ENCODE measurements around the gene PLEKHA1. TPM values are rescaled to one million over a fixed set of nuclear protein-coding genes. Genes with fewer than 3 reads are reported as not detected.

The PLEKHA1 gene
- total RNA-seq, 1 experiment from 2014 or later: 30.6 TPM

DNA sequence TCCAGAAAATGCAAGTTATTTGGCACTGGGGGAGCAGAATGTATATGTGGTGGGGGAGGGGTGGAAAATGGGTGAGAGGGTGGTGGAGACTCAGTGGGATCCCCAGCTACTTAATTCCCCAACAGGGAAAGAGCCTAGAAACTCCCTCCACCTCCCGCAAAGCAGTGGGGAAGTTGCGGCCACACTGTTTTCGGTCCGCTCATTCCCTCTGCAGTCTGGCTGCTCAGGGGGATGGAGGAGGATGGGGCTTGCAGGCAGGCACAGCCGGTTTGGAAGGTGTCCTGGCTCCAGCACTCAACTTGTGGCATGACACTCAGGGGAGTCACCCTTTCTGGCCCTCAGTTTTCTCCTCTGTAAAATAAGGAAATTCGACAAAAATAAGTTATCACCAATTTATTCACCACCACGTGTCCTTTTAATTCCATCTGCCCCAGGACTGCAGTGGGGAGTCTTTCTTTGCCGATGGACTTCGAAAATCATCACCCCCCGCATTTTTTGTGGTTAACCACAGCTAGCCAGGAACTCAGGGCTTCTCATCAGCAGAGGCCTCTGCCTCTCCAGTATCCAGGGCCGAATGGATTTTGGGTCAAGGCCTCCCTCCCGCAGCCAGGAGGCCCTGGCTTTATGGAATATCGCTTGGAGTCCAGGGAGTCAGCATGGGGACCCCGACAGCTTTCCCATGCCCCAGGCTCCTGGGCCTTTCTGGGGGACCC, 85.2 kb downstream of the PLEKHA1 start:
- CTCF ChIA-PET: no interaction called here
- POLR2A ChIA-PET: no interaction called here

More for the DNA sequence above, 85.2 kb downstream of the PLEKHA1 start:
- Histone ChIP-seq H4K20me1 (ENCODE audit: insufficient read depth) (no peaks in the 10 kb centered on the region), H3K79me2 (ENCODE audit: insufficient read depth, low read length) (no peaks in the 10 kb centered on the region), H3K27ac (ENCODE audit: low read depth, low read length) (no peak overlapping the region), H2AFZ (ENCODE audit: low read depth, low read length, poor library complexity, severe bottlenecking) (no peak overlapping the region), H3K27me3 (ENCODE audit: insufficient read depth, low read length) (peaks cover 16% of the 10 kb centered on the region; the same call in 1 of the 2 replicates), H3K9me2 (ENCODE audit: insufficient read depth) (no peaks in the 10 kb centered on the region), H3K9me3 (ENCODE audit: control insufficient read depth in 1 of 2, insufficient read depth in 1 of 2, low read depth in 1 of 2, low read length in 2 of 2) (no peaks in the 10 kb centered on the region), H3K4me3 (replicated peaks in 1 of 2; ENCODE audit: low read depth in 1 of 2, low read length in 2 of 2) (no peak overlapping the region), H3K9ac (ENCODE audit: low read length) (no peak overlapping the region), H3K4me1 (ENCODE audit: control insufficient read depth in 1 of 2, insufficient read depth in 2 of 2, low read length in 2 of 2) (no peaks in the 10 kb centered on the region), H3K36me3 (ENCODE audit: control insufficient read depth in 1 of 2, insufficient read depth in 2 of 2, low read length in 2 of 2) (no peaks in the 10 kb centered on the region), H3K4me2 (ENCODE audit: low read length) (no peak overlapping the region)
- peak; percentile 21; the same call in 1 of the 2 replicates for ATAC-seq
- BruUV-seq (replicated peaks): no TSS peak
- no peak for TF ChIP-seq POLR2AphosphoS5 (IDR thresholded peaks at IDR 0.05; ENCODE audit: low read depth, low read length)
- TF ChIP-seq FOSL1 (IDR thresholded peaks at IDR 0.05; ENCODE audit: low read depth): no peak
- TF ChIP-seq RAD21 (IDR thresholded peaks at IDR 0.05; ENCODE audit: low read depth): no peak
- TF ChIP-seq, protein P1, sequence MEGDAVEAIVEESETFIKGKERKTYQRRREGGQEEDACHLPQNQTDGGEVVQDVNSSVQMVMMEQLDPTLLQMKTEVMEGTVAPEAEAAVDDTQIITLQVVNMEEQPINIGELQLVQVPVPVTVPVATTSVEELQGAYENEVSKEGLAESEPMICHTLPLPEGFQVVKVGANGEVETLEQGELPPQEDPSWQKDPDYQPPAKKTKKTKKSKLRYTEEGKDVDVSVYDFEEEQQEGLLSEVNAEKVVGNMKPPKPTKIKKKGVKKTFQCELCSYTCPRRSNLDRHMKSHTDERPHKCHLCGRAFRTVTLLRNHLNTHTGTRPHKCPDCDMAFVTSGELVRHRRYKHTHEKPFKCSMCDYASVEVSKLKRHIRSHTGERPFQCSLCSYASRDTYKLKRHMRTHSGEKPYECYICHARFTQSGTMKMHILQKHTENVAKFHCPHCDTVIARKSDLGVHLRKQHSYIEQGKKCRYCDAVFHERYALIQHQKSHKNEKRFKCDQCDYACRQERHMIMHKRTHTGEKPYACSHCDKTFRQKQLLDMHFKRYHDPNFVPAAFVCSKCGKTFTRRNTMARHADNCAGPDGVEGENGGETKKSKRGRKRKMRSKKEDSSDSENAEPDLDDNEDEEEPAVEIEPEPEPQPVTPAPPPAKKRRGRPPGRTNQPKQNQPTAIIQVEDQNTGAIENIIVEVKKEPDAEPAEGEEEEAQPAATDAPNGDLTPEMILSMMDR (IDR thresholded peaks at IDR 0.05 in 2 of 3, conservative IDR thresholded peaks at IDR 0.05 in 1 of 3; ENCODE audit: borderline replicate concordance in 1 of 3, insufficient read depth in 1 of 3, low read depth in 2 of 3, low read length in 2 of 3): no peak
- no peak for TF ChIP-seq EGR1 (IDR thresholded peaks at IDR 0.05; ENCODE audit: low read depth)
- TF ChIP-seq JUND (IDR thresholded peaks at IDR 0.05): no peak
- no peak for TF ChIP-seq POLR2A (IDR thresholded peaks at IDR 0.05; ENCODE audit: borderline replicate concordance, extremely low read depth, insufficient read depth, insufficient read length)
- TF ChIP-seq CBX3 (IDR thresholded peaks at IDR 0.05; ENCODE audit: low read depth): no peak
- no peak for TF ChIP-seq YY1 (IDR thresholded peaks at IDR 0.05; ENCODE audit: extremely low read depth, insufficient replicate concordance, low read depth, low read length)
- RAD21 ChIA-PET (ENCODE audit: low non-redundant PET in 1 of 2, low total read pairs in 2 of 2, uncharacterized antibody in 2 of 2, unreplicated experiment in 2 of 2): no interaction called here
- intact Hi-C loops (cut with micrococcal nuclease): no loop called here
- DNase-seq (ENCODE audit: low read depth, low spot score): no peak
